H1 (cell line): ENCODE measurements around the gene G3BP1. TPM values are rescaled to one million over a fixed set of nuclear protein-coding genes. Genes with fewer than 3 reads are reported as not detected.

ENCODE experiments used
- CTCF ChIA-PET: fragments of 300-600 bp; sonication (Branson Sonifier 250); formaldehyde crosslinking; loops from one replicate; lab custom pipeline; 2021; ENCODE audit not compliant: partially characterized antibody; lab: Charles Lee
- POLR2A ChIA-PET: fragments of 300-600 bp; sonication (Branson Sonifier 250); formaldehyde crosslinking; loops from one replicate; lab custom pipeline; 2021; ENCODE audit warnings: inconsistent platforms; ENCODE audit not compliant: partially characterized antibody; lab: Charles Lee
- DNase-seq, 2 experiments: peaks; one replicate each; pipeline versions ENCODE4 v3.0.0 to v3.0.0-alpha.2; 2010 to 2022; ENCODE audit warnings: low spot score in 2 of 2, low read depth in 1 of 2, mixed read lengths in 1 of 2
- FAIRE-seq: peaks from 2 replicates; lab custom pipeline; 2011; peaks lifted over from hg19 to GRCh38; lab: Jason Lieb, UNC
- H2AFZ ChIP-seq: 2 replicates; pipeline ENCODE4 v1.8.1; 2012; ENCODE audit warnings: low read length, inconsistent platforms
- H2AK5ac ChIP-seq: 2 replicates; pipeline ENCODE4 v1.6.1; 2013; ENCODE audit warnings: low read depth, low read length
- H2BK120ac ChIP-seq: replicated peaks from 2 replicates; pipeline ENCODE3; 2013; ENCODE audit warnings: low read depth, low read length, inconsistent platforms
- H2BK12ac ChIP-seq: 2 replicates; pipeline ENCODE4 v1.6.1; 2013; ENCODE audit warnings: low read depth, low read length
- H2BK15ac ChIP-seq: 2 replicates; pipeline ENCODE4 v1.6.1; 2013; ENCODE audit warnings: low read length
- H2BK20ac ChIP-seq: 2 replicates; pipeline ENCODE4 v1.6.1; 2013; ENCODE audit warnings: low read length
- H2BK5ac ChIP-seq: 2 replicates; pipeline ENCODE4 v1.6.1; 2013; ENCODE audit warnings: low read depth, low read length
- H3K14ac ChIP-seq: 2 replicates; pipeline ENCODE4 v1.6.1; 2013; ENCODE audit warnings: inconsistent platforms; ENCODE audit not compliant: insufficient read length
- H3K18ac ChIP-seq: 2 replicates; pipeline ENCODE4 v1.6.1; 2013; ENCODE audit warnings: low read length; ENCODE audit errors: extremely low read depth
- H3K23ac ChIP-seq: 2 replicates; pipeline ENCODE4 v1.6.1; 2013; ENCODE audit warnings: inconsistent platforms; ENCODE audit not compliant: insufficient read length
- H3K23me2 ChIP-seq: 2 replicates; pipeline ENCODE4 v1.6.1; 2013; ENCODE audit warnings: low read depth, low read length
- H3K27ac ChIP-seq: 2 replicates; pipeline ENCODE4 v1.6.1; 2011; ENCODE audit warnings: low read depth, low read length, inconsistent platforms
- H3K27me3 ChIP-seq, 4 experiments: replicated peaks in 1 of 4; 1 replicate in 1 of 4; 2 replicates in 3 of 4; pipeline versions ENCODE4 v1.6.1 to v1.8.1; 2011 to 2013; ENCODE audit warnings: low read length in 3 of 4, mild to moderate bottlenecking in 3 of 4, inconsistent platforms in 2 of 4, mixed read lengths in 2 of 4, moderate library complexity in 1 of 4; ENCODE audit not compliant: control insufficient read depth in 3 of 4, insufficient read depth in 3 of 4; ENCODE audit errors: extremely low read depth in 1 of 4
- H3K36me3 ChIP-seq, 4 experiments: 2 replicates each; pipeline versions ENCODE4 v1.6.1 to v1.8.1; 2011 to 2013; ENCODE audit warnings: mild to moderate bottlenecking in 4 of 4, low read length in 3 of 4, moderate library complexity in 2 of 4, control low read depth in 1 of 4, inconsistent platforms in 1 of 4; ENCODE audit not compliant: insufficient read depth in 4 of 4, control insufficient read depth in 2 of 4
- H3K4ac ChIP-seq: replicated peaks from 2 replicates; pipeline ENCODE3; 2013; ENCODE audit warnings: low read length, low read depth, mixed read lengths, inconsistent platforms; ENCODE audit not compliant: insufficient read length
- H3K4me1 ChIP-seq, 4 experiments: replicated peaks in 1 of 4; 1 replicate in 1 of 4; 2 replicates in 3 of 4; pipeline versions ENCODE4 v1.6.1 to v1.8.1; 2011 to 2013; ENCODE audit warnings: low read length in 3 of 4, inconsistent platforms in 2 of 4, mixed read lengths in 1 of 4; ENCODE audit not compliant: insufficient read depth in 4 of 4, control insufficient read depth in 3 of 4
- H3K4me2 ChIP-seq, 2 experiments: 2 replicates each; pipeline versions ENCODE4 v1.6.1 to v1.8.1; 2011 to 2013; ENCODE audit warnings: low read depth in 2 of 2, low read length in 2 of 2, control low read depth in 1 of 2, inconsistent platforms in 1 of 2, mild to moderate bottlenecking in 1 of 2; ENCODE audit not compliant: insufficient read depth in 1 of 2
- H3K4me3 ChIP-seq, 4 experiments: fragments of 200-600, 300-600 bp in 1 of 4; sonication (generic), shearing (Covaris generic), sonication (Bioruptor Twin) in 1 of 4; 2 replicates each; pipeline versions ENCODE4 v1.5.1 to v1.8.1; 2011 to 2016; ENCODE audit warnings: low read length in 4 of 4, low read depth in 3 of 4, control low read depth in 2 of 4, inconsistent platforms in 2 of 4, mild to moderate bottlenecking in 2 of 4, mixed read lengths in 1 of 4, moderate library complexity in 1 of 4; ENCODE audit not compliant: insufficient read depth in 2 of 4; ENCODE audit errors: extremely low read depth in 1 of 4
- H3K56ac ChIP-seq: replicated peaks from 2 replicates; pipeline ENCODE3; 2013; ENCODE audit warnings: low read depth, mild to moderate bottlenecking, mixed read lengths, low read length, inconsistent platforms; ENCODE audit not compliant: insufficient read length
- H3K79me1 ChIP-seq: 2 replicates; pipeline ENCODE4 v1.6.1; 2013; ENCODE audit warnings: low read depth, low read length, control low read depth
- H3K79me2 ChIP-seq, 2 experiments: 2 replicates each; pipeline versions ENCODE4 v1.6.1 to v1.8.1; 2012 to 2013; ENCODE audit warnings: low read length in 2 of 2, mild to moderate bottlenecking in 2 of 2, inconsistent platforms in 1 of 2; ENCODE audit not compliant: insufficient read depth in 2 of 2, control insufficient read depth in 1 of 2
- H3K9ac ChIP-seq, 4 experiments: replicated peaks in 1 of 4; 1 replicate in 1 of 4; 2 replicates in 3 of 4; pipeline versions ENCODE4 v1.6.1 to v1.8.1; 2011 to 2013; ENCODE audit warnings: low read depth in 3 of 4, low read length in 3 of 4, control low read depth in 2 of 4, mild to moderate bottlenecking in 2 of 4, moderate library complexity in 2 of 4, inconsistent platforms in 1 of 4; ENCODE audit errors: extremely low read depth in 1 of 4
- H3K9me3 ChIP-seq, 2 experiments: 2 replicates each; pipeline versions ENCODE4 v1.6.1 to v1.8.1; 2012 to 2013; ENCODE audit warnings: mild to moderate bottlenecking in 2 of 2, moderate library complexity in 2 of 2, control low read depth in 1 of 2, inconsistent platforms in 1 of 2, low read depth in 1 of 2, low read length in 1 of 2, mixed read lengths in 1 of 2; ENCODE audit not compliant: insufficient read depth in 2 of 2
- H4K20me1 ChIP-seq, 2 experiments: replicated peaks in 1 of 2; 2 replicates each; pipeline versions ENCODE3 to v1.8.1; 2011 to 2013; ENCODE audit warnings: inconsistent platforms in 2 of 2, low read length in 2 of 2, mild to moderate bottlenecking in 1 of 2; ENCODE audit not compliant: insufficient read depth in 2 of 2, control insufficient read depth in 1 of 2
- H4K5ac ChIP-seq: 2 replicates; pipeline ENCODE4 v1.6.1; 2013; ENCODE audit warnings: low read length, low read depth, mixed read lengths, inconsistent platforms; ENCODE audit not compliant: insufficient read length
- H4K8ac ChIP-seq: 2 replicates; pipeline ENCODE4 v1.8.0; 2013; ENCODE audit warnings: mild to moderate bottlenecking, moderate library complexity, low read length, inconsistent platforms; ENCODE audit not compliant: insufficient read depth; ENCODE audit errors: extremely low read depth
- H4K91ac ChIP-seq: replicated peaks from 2 replicates; pipeline ENCODE3; 2013; ENCODE audit warnings: low read length, mixed read lengths, inconsistent platforms; ENCODE audit not compliant: insufficient read length
- CEBPB ChIP-seq: IDR thresholded peaks from 2 replicates; pipeline ENCODE4 v1.6.1; 2012; ENCODE audit warnings: low read depth, low read length
- CREB1 ChIP-seq: IDR thresholded peaks from 2 replicates; pipeline ENCODE4 v1.6.1; 2012; ENCODE audit warnings: inconsistent platforms
- SP2 ChIP-seq: IDR thresholded peaks from 2 replicates; pipeline ENCODE4 v1.6.1; 2012; ENCODE audit warnings: mild to moderate bottlenecking, low read length, inconsistent platforms
- SRF ChIP-seq: IDR thresholded peaks from 2 replicates; pipeline ENCODE4 v1.6.1; 2011; ENCODE audit warnings: mild to moderate bottlenecking, low read depth, low read length, moderate library complexity
- WGBS, 2 experiments: shearing (Covaris generic) in 1 of 2; methylation state at CpG; one replicate each; pipeline versions ENCODE4 v1.1.6 to v1.1.7; 2013 to 2015; ENCODE audit warnings: low lambda C conversion rate in 2 of 2, mixed read lengths in 2 of 2, inconsistent platforms in 1 of 2, low coverage in 1 of 2, missing lambda C conversion rate in 1 of 2; ENCODE audit not compliant: insufficient replicate concordance in 2 of 2, insufficient coverage in 1 of 2, insufficient read length in 1 of 2; ENCODE audit errors: extremely low coverage in 1 of 2, missing lambda C conversion rate in 1 of 2; 5-methylcytosine and 5-hydroxymethylcytosine counted together
- long read RNA-seq, 2 experiments: library from RNA in 1 of 2; library from capped mRNA in 1 of 2; stranded (forward); transcript quantifications; one replicate each; pipeline ENCODE4 v2.0.0, GENCODE V29; 2021; ENCODE audit warnings: inconsistent platforms in 1 of 2
- polyA minus RNA-seq, 3 experiments: library from RNA; depleted of rRNA, polyadenylated mRNA; stranded (reverse); fragments of >200 nt; gene quantifications; 1 replicate in 2 of 3; 2 replicates in 1 of 3; pipeline ENCODE4 v1.2.3, GENCODE V29; 2011
- polyA plus RNA-seq, 7 experiments: library from polyadenylated mRNA; depleted of rRNA in 3 of 7; stranded (reverse) in 5 of 7; unstranded in 2 of 7; fragments of >200 nt in 5 of 7; fragments of 200-250 nt in 2 of 7; gene quantifications; 1 replicate in 5 of 7; 2 replicates in 1 of 7; 4 replicates in 1 of 7; pipeline versions ENCODE4 v1.2.1 to v1.2.3, GENCODE V29; 2011 to 2013; ENCODE audit warnings: missing spikeins in 2 of 7, mixed read lengths in 2 of 7
- total RNA-seq: library from RNA; stranded (reverse); fragmentation: NEBNext Ultra II Directional; extraction: Animal tissue kit (Norgen Biotek cat#: 25700); gene quantifications from 2 replicates; pipeline ENCODE4 v1.2.1, GENCODE V29; 2021
- TF ChIP-seq, protein P1 (sequence below): IDR thresholded peaks from 2 replicates; pipeline ENCODE4 v1.6.1; 2011; ENCODE audit warnings: low read length, improper control_type of control experiment
- TF ChIP-seq, protein P2 (sequence below): IDR thresholded peaks from 2 replicates; pipeline ENCODE4 v1.6.1; 2011; ENCODE audit warnings: low read depth, mild to moderate bottlenecking, low read length; ENCODE audit not compliant: insufficient read depth

Gene G3BP1
- 516 and 529 TPM in 2 replicates for total RNA-seq
- 57.0 and 71.2 TPM in 2 replicates for polyA plus RNA-seq (2011; rRNA removed)
- 72.4 TPM for polyA plus RNA-seq (2011; cell fraction: cytosol; rRNA removed)
- polyA plus RNA-seq (2011; cell fraction: nucleus; rRNA removed), result 75.6 TPM
- 193 to 256 TPM (median 226 TPM) in 4 replicates for polyA plus RNA-seq (2012, experiment 1 of 2)
- polyA plus RNA-seq (2012, experiment 2 of 2), result 21.2 TPM
- polyA plus RNA-seq (2013, experiment 1 of 2), result 127 TPM
- 121 TPM for polyA plus RNA-seq (2013, experiment 2 of 2)
- 307 and 404 TPM in 2 replicates for polyA minus RNA-seq (2011; rRNA and poly(A)+ RNA removed)
- polyA minus RNA-seq (2011; cell fraction: cytosol; rRNA and poly(A)+ RNA removed), result 282 TPM
- 293 TPM for polyA minus RNA-seq (2011; cell fraction: nucleus; rRNA and poly(A)+ RNA removed)
- long read RNA-seq, experiment 1, full-length matches to known transcripts, result 18 of 312 reads
- long read RNA-seq, experiment 1, partial matches to known transcripts, result 72 of 312 reads
- long read RNA-seq, experiment 1, other reads (novel, unspliced or antisense), result 222 of 312 reads
- long read RNA-seq, experiment 2, full-length matches to known transcripts, result 275 of 408 reads
- long read RNA-seq, experiment 2, partial matches to known transcripts, result 15 of 408 reads
- long read RNA-seq, experiment 2, other reads (novel, unspliced or antisense), result 118 of 408 reads

DNA sequence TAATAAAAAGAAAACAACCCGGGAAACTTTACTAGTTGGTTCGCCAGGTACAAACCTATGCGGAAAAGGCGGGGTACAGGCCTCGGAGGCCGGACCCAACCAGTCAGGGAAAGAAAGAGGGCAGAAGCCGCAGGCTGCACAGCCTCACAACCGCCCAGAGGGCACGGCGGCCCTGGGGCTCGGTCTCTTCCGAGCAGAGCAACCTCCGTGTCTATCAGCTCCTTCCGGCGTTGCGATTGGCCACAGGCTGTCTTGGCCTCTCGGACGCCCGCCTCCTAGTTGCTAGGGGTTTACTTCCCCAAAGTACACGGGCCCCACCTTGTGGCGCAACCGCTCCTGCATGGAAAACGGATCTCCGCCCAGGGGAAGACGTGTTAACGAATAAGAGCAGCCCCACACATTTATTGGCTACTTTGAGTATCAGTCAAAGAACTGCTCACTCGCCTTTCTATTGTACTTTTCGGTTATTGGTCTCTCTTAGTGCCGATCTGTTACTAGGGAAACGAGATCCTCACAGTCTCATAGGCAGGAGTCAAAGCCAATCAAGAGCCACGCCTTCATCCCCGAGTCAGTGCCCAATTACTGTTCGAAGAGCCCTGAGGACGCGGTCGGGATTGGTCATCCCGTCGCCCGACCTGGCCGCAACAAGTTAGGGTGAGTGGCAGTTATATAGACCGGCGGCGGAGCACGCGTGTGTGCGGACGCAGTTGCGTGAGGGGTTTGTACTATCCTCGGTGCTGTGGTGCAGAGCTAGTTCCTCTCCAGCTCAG is at the start of gene G3BP1:
Gene G3BP1 (plus strand): TSS at position 696 of the 770 bp plus-strand sequence. CDS start 14,667 bp downstream, outside the sequence.
- Histone ChIP-seq H2BK15ac (no peak within 1 kb of the TSS; the same call in 1 of the 2 replicates), H2BK12ac (peak within 1 kb of the TSS; percentile 40; the same call in 1 of the 2 replicates), H3K79me1 (no peaks in the 10 kb centered on the region), H2AK5ac (0 out of 2 replicates have a peak within 1 kb of the TSS, but pooled peaks have one; percentile 45), H3K56ac (peak within 1 kb of the TSS; percentile 81), H3K36me3 (peaks cover 0 to 5% (median 0%) of the 10 kb centered on the region in 4 experiments; a peak in 1 of 8 replicates), H3K4ac (peak within 1 kb of the TSS; percentile 95), H2BK5ac (peak within 1 kb of the TSS; percentile 98), H4K91ac (peak within 1 kb of the TSS; percentile 97), H3K27me3 (no peaks in the 10 kb centered on the region), H2BK120ac (peak within 1 kb of the TSS; percentile 90), H2AFZ (no peak within 1 kb of the TSS; the same call in 1 of the 2 replicates), H3K9me3 (no peaks in the 10 kb centered on the region), H3K9ac (peak within 1 kb of the TSS; percentile 94 to 97 (median 96)), H4K5ac (peak within 1 kb of the TSS; percentile 96), H4K20me1 (peaks cover 26 to 33% of the 10 kb centered on the region in 2 experiments), H3K27ac (peak within 1 kb of the TSS; percentile 90), H3K4me1 (peaks cover 1 to 11% (median 5%) of the 10 kb centered on the region in 4 experiments; a peak in 5 of 7 replicates), H3K4me2 (peak within 1 kb of the TSS; percentile 86 to 90), H4K8ac (peak within 1 kb of the TSS; percentile 99), H3K18ac (peak within 1 kb of the TSS; percentile 100), H3K4me3 (peak within 1 kb of the TSS; percentile 79 to 99 (median 98)), H3K23ac (no peak within 1 kb of the TSS), H3K14ac (no peak within 1 kb of the TSS), H3K79me2 (peaks cover 40 to 47% of the 10 kb centered on the region in 2 experiments), H3K23me2 (peaks cover 5% of the 10 kb centered on the region), H2BK20ac (no peak within 1 kb of the TSS)
- WGBS, 2 experiments, result 1% methylated on average over 48 of the region's 49 CpGs; no CpG with 5 or more reads in 1 of the 2 experiments
- POLR2A ChIA-PET, result interaction anchor here (0.5 to 6.7 kb wide), 26 partner anchors 10 to 1212 kb away, joined by 3 to 182 read pairs (median 4); partner anchors contain the start of genes ATOX1, GLRA1, GM2A and SPARC
- FAIRE-seq (peak; percentile 97), DNase-seq (peak; percentile 98 to 100)
- CTCF ChIA-PET, result interaction anchor here (0.8 to 3.1 kb wide), 6 partner anchors 11 to 101 kb away, joined by 3 to 12 read pairs (median 3); no protein-coding TSS in a partner anchor
- TF ChIP-seq SRF (no peak), CREB1 (peak; percentile 80), SP2 (peak; percentile 95), CEBPB (peak; percentile 99)
- TF ChIP-seq, protein P1, sequence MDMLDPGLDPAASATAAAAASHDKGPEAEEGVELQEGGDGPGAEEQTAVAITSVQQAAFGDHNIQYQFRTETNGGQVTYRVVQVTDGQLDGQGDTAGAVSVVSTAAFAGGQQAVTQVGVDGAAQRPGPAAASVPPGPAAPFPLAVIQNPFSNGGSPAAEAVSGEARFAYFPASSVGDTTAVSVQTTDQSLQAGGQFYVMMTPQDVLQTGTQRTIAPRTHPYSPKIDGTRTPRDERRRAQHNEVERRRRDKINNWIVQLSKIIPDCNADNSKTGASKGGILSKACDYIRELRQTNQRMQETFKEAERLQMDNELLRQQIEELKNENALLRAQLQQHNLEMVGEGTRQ, result no peak
- TF ChIP-seq, protein P2, sequence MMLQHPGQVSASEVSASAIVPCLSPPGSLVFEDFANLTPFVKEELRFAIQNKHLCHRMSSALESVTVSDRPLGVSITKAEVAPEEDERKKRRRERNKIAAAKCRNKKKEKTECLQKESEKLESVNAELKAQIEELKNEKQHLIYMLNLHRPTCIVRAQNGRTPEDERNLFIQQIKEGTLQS, result no peak
